GM23248 (cell line): ENCODE results near the gene CBFA2T2.

Experiments used
- EZH2 ChIP-seq: fragments of 200-600 bp; sonication (generic); IDR thresholded peaks from 2 replicates; pipeline ENCODE4 v1.6.1; 2018; ENCODE audit warnings: antibody characterized with exemption, mild to moderate bottlenecking; ENCODE audit not compliant: insufficient read depth, poor library complexity, severe bottlenecking
- EZH2phosphoT487 ChIP-seq: fragments of 200-600 bp; sonication (generic); IDR thresholded peaks from 2 replicates; pipeline ENCODE4 v1.6.1; 2018; ENCODE audit warnings: antibody characterized with exemption, moderate library complexity, mild to moderate bottlenecking, low read depth; ENCODE audit not compliant: insufficient read depth

DNA sequence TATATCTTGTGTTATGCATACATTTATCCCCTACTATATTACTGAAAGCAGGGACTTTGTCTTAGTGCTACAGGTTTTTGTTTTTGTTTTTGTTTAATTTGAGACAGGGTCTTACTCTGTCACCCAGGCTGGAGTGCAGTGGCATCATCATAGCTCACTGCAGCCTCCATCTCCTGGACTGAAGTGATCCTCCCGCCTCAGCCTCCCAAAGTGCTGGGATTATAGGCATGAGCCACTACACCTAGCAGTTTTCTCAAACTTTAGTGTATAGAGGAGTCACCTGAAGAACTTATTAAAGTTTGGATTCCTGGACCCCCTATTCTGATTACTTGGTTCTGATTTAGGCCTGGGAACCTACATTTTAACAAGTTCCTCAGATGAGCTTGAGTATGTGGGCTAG is 51.9 kb downstream of the CBFA2T2 start:
- TF ChIP-seq EZH2 (no peak), EZH2phosphoT487 (no peak)
